ENCODE results near the gene PRMT7. TPM values are rescaled to one million over a fixed set of nuclear protein-coding genes. Genes with fewer than 3 reads are reported as not detected.

Gene PRMT7
- total RNA-seq, 1 donor from 2014 or later, result 36.7 TPM

- Histone ChIP-seq H3K27ac (ENCODE audit: low read depth, low read length) (no peak overlapping the region), H3K4me3 (ENCODE audit: insufficient read depth, low read depth, low read length) (no peak overlapping the region), H3K27me3 (ENCODE audit: insufficient read depth, low read length) (no peaks in the 10 kb centered on the region), H3K79me2 (ENCODE audit: insufficient read depth, low read length) (peaks cover 73% of the 10 kb centered on the region), H4K20me1 (ENCODE audit: insufficient read depth, low read length) (peaks cover 81% of the 10 kb centered on the region), H3K9me3 (ENCODE audit: insufficient read depth, low read depth, low read length) (no peaks in the 10 kb centered on the region), H3K9ac (ENCODE audit: low read length) (no peak overlapping the region), H2AFZ (ENCODE audit: low read depth, low read length) (no peak overlapping the region), H3K4me1 (ENCODE audit: insufficient read depth, low read length) (peaks cover 13% of the 10 kb centered on the region), H3K36me3 (ENCODE audit: insufficient read depth, low read length) (peaks cover 21% of the 10 kb centered on the region), H3K4me2 (ENCODE audit: low read length) (no peak overlapping the region)
- no peaks in the 10 kb centered on the region for H3K9me3 Mint-ChIP-seq (ENCODE audit: unreplicated experiment)
- no peak for TF ChIP-seq EZH2 (IDR thresholded peaks at IDR 0.05; ENCODE audit: insufficient read depth, low read length)
- TF ChIP-seq CTCF (IDR thresholded peaks at IDR 0.05; ENCODE audit: insufficient read depth, low read depth, low read length), result no peak
- DNase-seq (ENCODE audit: low read depth) (no peak), FAIRE-seq (no peak)
- no peak overlapping the region for H3K4me3 Mint-ChIP-seq (ENCODE audit: unreplicated experiment)
- H3K36me3 Mint-ChIP-seq (ENCODE audit: low read depth, unreplicated experiment), result peaks cover 27% of the 10 kb centered on the region
- H3K27me3 Mint-ChIP-seq (ENCODE audit: low read depth, unreplicated experiment), result no peaks in the 10 kb centered on the region
- H3K4me1 Mint-ChIP-seq (ENCODE audit: low read depth, unreplicated experiment), result peaks cover 14% of the 10 kb centered on the region
- H3K27ac Mint-ChIP-seq (ENCODE audit: unreplicated experiment), result no peak overlapping the region
These were observed 26.0 kb upstream of the PRMT7 start for GRCh38 chr16:68284847-68285246.

GRCh38 chr16:68285683-68286082 lies 25.1 kb upstream of the PRMT7 start:
- H3K4me3 Mint-ChIP-seq (ENCODE audit: unreplicated experiment), result no peak overlapping the region
- no peak overlapping the region for H3K4me3 ChIP-seq (ENCODE audit: insufficient read depth, low read depth, low read length)
- H3K4me2 ChIP-seq (ENCODE audit: low read length), result no peak overlapping the region
- DNase-seq (ENCODE audit: low read depth) (no peak), FAIRE-seq (no peak)
- TF ChIP-seq CTCF (IDR thresholded peaks at IDR 0.05; ENCODE audit: insufficient read depth, low read depth, low read length) (no peak), EZH2 (IDR thresholded peaks at IDR 0.05; ENCODE audit: insufficient read depth, low read length) (no peak)
- no peaks in the 10 kb centered on the region for H3K9me3 Mint-ChIP-seq (ENCODE audit: unreplicated experiment)
- peaks cover 65% of the 10 kb centered on the region for H3K79me2 ChIP-seq (ENCODE audit: insufficient read depth, low read length)
- no peak overlapping the region for H3K27ac Mint-ChIP-seq (ENCODE audit: unreplicated experiment)
- peaks cover 81% of the 10 kb centered on the region for H4K20me1 ChIP-seq (ENCODE audit: insufficient read depth, low read length)
- no peak overlapping the region for H3K27ac ChIP-seq (ENCODE audit: low read depth, low read length)
- no peak overlapping the region for H2AFZ ChIP-seq (ENCODE audit: low read depth, low read length)
- no peaks in the 10 kb centered on the region for H3K9me3 ChIP-seq (ENCODE audit: insufficient read depth, low read depth, low read length)
- no peak overlapping the region for H3K9ac ChIP-seq (ENCODE audit: low read length)
- peaks cover 17% of the 10 kb centered on the region for H3K4me1 ChIP-seq (ENCODE audit: insufficient read depth, low read length)
- H3K27me3 Mint-ChIP-seq (ENCODE audit: low read depth, unreplicated experiment), result no peaks in the 10 kb centered on the region
- peaks cover 19% of the 10 kb centered on the region for H3K4me1 Mint-ChIP-seq (ENCODE audit: low read depth, unreplicated experiment)
- H3K36me3 ChIP-seq (ENCODE audit: insufficient read depth, low read length), result peaks cover 21% of the 10 kb centered on the region
- H3K27me3 ChIP-seq (ENCODE audit: insufficient read depth, low read length), result no peaks in the 10 kb centered on the region
- H3K36me3 Mint-ChIP-seq (ENCODE audit: low read depth, unreplicated experiment), result peaks cover 24% of the 10 kb centered on the region

GRCh38 chr16:68286153-68287074 lies 24.4 kb upstream of the PRMT7 start:
- H4K20me1 ChIP-seq (ENCODE audit: insufficient read depth, low read length), result peaks cover 80% of the 10 kb centered on the region
- peaks cover 23% of the 10 kb centered on the region for H3K36me3 Mint-ChIP-seq (ENCODE audit: low read depth, unreplicated experiment)

More at GRCh38 chr16:68286153-68287074, 24.4 kb upstream of the PRMT7 start:
- no peak overlapping the region for H3K4me2 ChIP-seq (ENCODE audit: low read length)
- no peak overlapping the region for H3K4me3 ChIP-seq (ENCODE audit: insufficient read depth, low read depth, low read length)
- FAIRE-seq, result no peak
- Mint-ChIP-seq H3K9me3 (ENCODE audit: unreplicated experiment) (no peaks in the 10 kb centered on the region), H3K4me3 (ENCODE audit: unreplicated experiment) (no peak overlapping the region), H3K27me3 (ENCODE audit: low read depth, unreplicated experiment) (no peaks in the 10 kb centered on the region), H3K4me1 (ENCODE audit: low read depth, unreplicated experiment) (peaks cover 19% of the 10 kb centered on the region), H3K27ac (ENCODE audit: unreplicated experiment) (no peak overlapping the region)
- H2AFZ ChIP-seq (ENCODE audit: low read depth, low read length), result no peak overlapping the region
- H3K79me2 ChIP-seq (ENCODE audit: insufficient read depth, low read length), result peaks cover 68% of the 10 kb centered on the region
- TF ChIP-seq EZH2 (IDR thresholded peaks at IDR 0.05; ENCODE audit: insufficient read depth, low read length) (no peak), CTCF (IDR thresholded peaks at IDR 0.05; ENCODE audit: insufficient read depth, low read depth, low read length) (no peak)
- peaks cover 17% of the 10 kb centered on the region for H3K4me1 ChIP-seq (ENCODE audit: insufficient read depth, low read length)
- no peaks in the 10 kb centered on the region for H3K27me3 ChIP-seq (ENCODE audit: insufficient read depth, low read length)
- H3K36me3 ChIP-seq (ENCODE audit: insufficient read depth, low read length), result peaks cover 25% of the 10 kb centered on the region
- no peak overlapping the region for H3K9ac ChIP-seq (ENCODE audit: low read length)
- no peak for DNase-seq (ENCODE audit: low read depth)
- no peak overlapping the region for H3K27ac ChIP-seq (ENCODE audit: low read depth, low read length)
- no peaks in the 10 kb centered on the region for H3K9me3 ChIP-seq (ENCODE audit: insufficient read depth, low read depth, low read length)

Data from astrocyte (in vitro differentiated cells and primary cell).